Heart left ventricle (tissue), 16 donors: ENCODE measurements around the gene PRC1. TPM values are rescaled to one million over a fixed set of nuclear protein-coding genes. Genes with fewer than 3 reads are reported as not detected.

Source experiments
- ATAC-seq, 4 donors: fragments of 200-7000 bp; cut with Tn5 transposase; one replicate each; pipeline ENCODE4 v1.9.1; 2020 to 2022; ENCODE audit warnings: moderate library complexity in 4 of 4, mild to moderate bottlenecking in 3 of 4, moderate number of reproducible peaks in 1 of 4
- DNase-seq, 5 donors: peaks; one replicate each; pipeline ENCODE4 v3.0.0-alpha.2; 2020
- H3K27ac ChIP-seq, 12 donors: fragments of 200-600 bp; sonication (generic) in 4 of 12; one replicate each; pipeline versions ENCODE4 v1.5.0 to v1.8.0; 2016 to 2022; ENCODE audit warnings: mild to moderate bottlenecking in 2 of 12
- H3K27me3 ChIP-seq, 9 donors: fragments of 200-600 bp; sonication (generic) in 2 of 9; one replicate each; pipeline versions ENCODE4 v1.5.1 to v1.8.0; 2016 to 2022; ENCODE audit warnings: mild to moderate bottlenecking in 3 of 9
- H3K36me3 ChIP-seq, 9 donors: fragments of 200-600 bp; sonication (generic) in 2 of 9; one replicate each; pipeline versions ENCODE4 v1.5.0 to v1.8.0; 2018 to 2022; ENCODE audit warnings: mild to moderate bottlenecking in 2 of 9
- H3K4me1 ChIP-seq, 12 donors: fragments of 200-600 bp; sonication (generic) in 4 of 12; one replicate each; pipeline versions ENCODE4 v1.5.0 to v1.8.0; 2016 to 2022; ENCODE audit warnings: mild to moderate bottlenecking in 3 of 12
- H3K4me3 ChIP-seq, 12 donors: fragments of 200-600 bp; sonication (generic) in 4 of 12; one replicate each; pipeline versions ENCODE4 v1.5.0 to v1.8.0; 2017 to 2022; ENCODE audit warnings: mild to moderate bottlenecking in 9 of 12, moderate library complexity in 4 of 12
- H3K9me3 ChIP-seq, 12 donors: fragments of 200-600 bp; sonication (generic) in 4 of 12; one replicate each; pipeline versions ENCODE4 v1.5.0 to v1.8.0; 2016 to 2022; ENCODE audit warnings: mild to moderate bottlenecking in 1 of 12
- POLR2A ChIP-seq, 2 donors: fragments of 450-650 bp; IDR thresholded peaks; one replicate each; pipeline ENCODE4 v1.6.1; 2017; ENCODE audit warnings: antibody characterized with exemption in 2 of 2, mild to moderate bottlenecking in 2 of 2, moderate library complexity in 2 of 2
- WGBS, 4 donors: extraction: QIAGEN DNeasy Blood & Tissue Kit in 2 of 4; methylation state at CpG; one replicate each; pipeline versions ENCODE4 v1.1.5 to v1.1.7; 2013 to 2018; 5-methylcytosine and 5-hydroxymethylcytosine counted together
- intact Hi-C, 10 donors: fragments of 100-400 bp; cut with DNase I; formaldehyde crosslinking; loops; one replicate each; pipeline versions ENCODE4 v1.11.1 to v1.14.2; 2022
- polyA plus RNA-seq, 2 donors: library from polyadenylated mRNA; stranded (reverse); fragments of 200-250 nt; gene quantifications; one replicate each; pipeline ENCODE4 v1.2.3, GENCODE V29; 2013
- total RNA-seq, 9 donors: library from RNA; depleted of rRNA in 2 of 9; stranded (reverse); fragments of >200 nt in 2 of 9; fragmentation: NEBNext Ultra II Directional in 3 of 9; extraction: Animal tissue kit (Norgen Biotek cat#: 25700) in 3 of 9; gene quantifications; one replicate each; pipeline versions ENCODE4 v1.1.0 to v1.2.4, GENCODE V29; 2016 to 2023
- TF ChIP-seq, protein P1 (sequence below), 12 donors: fragments of 200-600 bp; sonication (generic) in 4 of 12; IDR thresholded peaks; one replicate each; pipeline versions ENCODE4 v1.5.0 to v1.8.0; 2018 to 2022; ENCODE audit warnings: antibody characterized with exemption in 12 of 12, mild to moderate bottlenecking in 5 of 12
- donor health status: ischemic (EF 13 %, LVEDD 7.1; RV severe dilation, severe dysfunction).
- donor health status: healthy with polysubstance abuse.
- donor health status: DM: no; HTN: yes; CAD: no.
- donor health status: DM: no; HTN: no; CAD: no.
- donor health status: ischemic (EF 25% LVEDD 6.9; RV normal size, moderate dysfunction).
- donor health status: ischemic (EF 25% LVEDD 5.7; RV mildly dilated, moderate dysfunction).
- donor health status: healthy.
- donor health status: DM: yes; HTN: yes; CAD: no.
- donor health status: ischemic (EF 35%, LVEDD 5.7; RV mildly dilated, moderate dysfunction).
- donor health status: nonischemic (EF 11% LVEDD 7.7; RV severe dilation, severe dysfunction).
- donor health status: DM: yes; HTN: yes; CAD: no.
- donor health status: PGD.
- donor health status: ischemic (EF 29% LVEDD 5.4; RV normal size, mild dysfunction).
- donor health status: nonischemic (EF 23%, LVEDD 6.1; RV moderate dilation, normal function).

PRC1 gene
- total and polyA plus RNA-seq, 11 donors: 1.9 to 25.7 (median 4.7) TPM

DNA sequence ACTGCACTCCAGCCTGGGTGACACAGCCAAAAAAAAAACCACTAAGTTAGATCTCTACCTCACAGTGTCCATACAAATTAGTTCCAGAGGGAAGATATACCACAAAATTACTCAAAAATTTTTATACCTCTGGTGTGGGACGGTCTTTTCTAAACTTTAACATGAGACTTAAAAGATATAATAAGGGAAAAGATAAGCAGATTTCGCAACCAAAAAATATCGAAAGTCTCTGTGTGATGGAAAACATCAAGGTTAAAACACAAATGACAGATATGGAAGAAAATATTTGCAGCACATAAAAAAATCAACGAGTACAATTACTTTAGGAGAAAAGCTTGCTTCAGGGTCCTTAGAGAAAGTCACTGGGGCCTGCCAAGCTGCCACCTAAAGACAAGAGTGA lies 72.4 kb downstream of the PRC1 start:
- H3K9me3 ChIP-seq: no peaks in the 10 kb centered on the region
- H3K27me3 ChIP-seq: no peaks in the 10 kb centered on the region
- no peak overlapping the region for H3K4me3 ChIP-seq
- ATAC-seq: no peak
- H3K27ac ChIP-seq: no peak overlapping the region
- TF ChIP-seq POLR2A (IDR thresholded peaks at IDR 0.05): no peak
- TF ChIP-seq, protein P1, sequence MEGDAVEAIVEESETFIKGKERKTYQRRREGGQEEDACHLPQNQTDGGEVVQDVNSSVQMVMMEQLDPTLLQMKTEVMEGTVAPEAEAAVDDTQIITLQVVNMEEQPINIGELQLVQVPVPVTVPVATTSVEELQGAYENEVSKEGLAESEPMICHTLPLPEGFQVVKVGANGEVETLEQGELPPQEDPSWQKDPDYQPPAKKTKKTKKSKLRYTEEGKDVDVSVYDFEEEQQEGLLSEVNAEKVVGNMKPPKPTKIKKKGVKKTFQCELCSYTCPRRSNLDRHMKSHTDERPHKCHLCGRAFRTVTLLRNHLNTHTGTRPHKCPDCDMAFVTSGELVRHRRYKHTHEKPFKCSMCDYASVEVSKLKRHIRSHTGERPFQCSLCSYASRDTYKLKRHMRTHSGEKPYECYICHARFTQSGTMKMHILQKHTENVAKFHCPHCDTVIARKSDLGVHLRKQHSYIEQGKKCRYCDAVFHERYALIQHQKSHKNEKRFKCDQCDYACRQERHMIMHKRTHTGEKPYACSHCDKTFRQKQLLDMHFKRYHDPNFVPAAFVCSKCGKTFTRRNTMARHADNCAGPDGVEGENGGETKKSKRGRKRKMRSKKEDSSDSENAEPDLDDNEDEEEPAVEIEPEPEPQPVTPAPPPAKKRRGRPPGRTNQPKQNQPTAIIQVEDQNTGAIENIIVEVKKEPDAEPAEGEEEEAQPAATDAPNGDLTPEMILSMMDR (IDR thresholded peaks at IDR 0.05): no peak
- WGBS, 4 donors: 89 to 95% (median 91%) methylated on average over 4 of the region's 4 CpGs
- H3K4me1 ChIP-seq: peaks cover 0 to 25% (median 3%) of the 10 kb centered on the region in 12 donors
- intact Hi-C loops: no loop called here
- DNase-seq: no peak
- peaks cover 3 to 57% (median 54%) of the 10 kb centered on the region in 9 donors for H3K36me3 ChIP-seq

DNA sequence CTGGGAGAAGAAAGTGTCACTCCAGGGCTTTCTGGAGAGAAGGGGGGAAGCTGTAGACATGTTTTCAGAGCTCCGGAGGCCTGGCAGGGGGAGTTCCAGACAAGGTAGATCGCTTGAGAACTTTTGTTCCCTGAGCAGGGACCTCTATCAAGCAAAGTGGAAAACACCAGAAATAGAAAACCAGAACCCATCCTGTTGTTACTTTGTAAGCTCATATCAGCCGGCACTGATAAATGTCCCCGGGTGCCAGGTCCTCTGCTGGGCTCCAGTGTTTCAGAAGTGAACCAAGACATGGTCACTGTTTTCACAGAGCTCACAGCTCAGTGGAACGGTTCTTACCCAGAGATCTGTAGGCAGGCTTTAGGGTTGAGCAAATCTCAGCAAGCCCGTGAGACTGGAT lies 75.5 kb downstream of the PRC1 start:
- DNase-seq (no peak), ATAC-seq (peak; percentile 59 to 63 (median 60))
- WGBS, 4 donors: 49 to 60% (median 51%) methylated on average over 5 to 6 of the region's 6 CpGs
- intact Hi-C loops: no loop called here
- peaks cover 0 to 46% (median 10%) of the 10 kb centered on the region in 12 donors for H3K4me1 ChIP-seq
- peaks cover 3 to 88% (median 83%) of the 10 kb centered on the region in 9 donors for H3K36me3 ChIP-seq
- no peaks in the 10 kb centered on the region for H3K9me3 ChIP-seq
- H3K4me3 ChIP-seq: no peak overlapping the region
- H3K27ac ChIP-seq: peak overlapping the region; percentile 4 to 85 (median 74)
- no peak for TF ChIP-seq POLR2A (IDR thresholded peaks at IDR 0.05)
- TF ChIP-seq, protein P1 (IDR thresholded peaks at IDR 0.05): no peak
- no peaks in the 10 kb centered on the region for H3K27me3 ChIP-seq

DNA sequence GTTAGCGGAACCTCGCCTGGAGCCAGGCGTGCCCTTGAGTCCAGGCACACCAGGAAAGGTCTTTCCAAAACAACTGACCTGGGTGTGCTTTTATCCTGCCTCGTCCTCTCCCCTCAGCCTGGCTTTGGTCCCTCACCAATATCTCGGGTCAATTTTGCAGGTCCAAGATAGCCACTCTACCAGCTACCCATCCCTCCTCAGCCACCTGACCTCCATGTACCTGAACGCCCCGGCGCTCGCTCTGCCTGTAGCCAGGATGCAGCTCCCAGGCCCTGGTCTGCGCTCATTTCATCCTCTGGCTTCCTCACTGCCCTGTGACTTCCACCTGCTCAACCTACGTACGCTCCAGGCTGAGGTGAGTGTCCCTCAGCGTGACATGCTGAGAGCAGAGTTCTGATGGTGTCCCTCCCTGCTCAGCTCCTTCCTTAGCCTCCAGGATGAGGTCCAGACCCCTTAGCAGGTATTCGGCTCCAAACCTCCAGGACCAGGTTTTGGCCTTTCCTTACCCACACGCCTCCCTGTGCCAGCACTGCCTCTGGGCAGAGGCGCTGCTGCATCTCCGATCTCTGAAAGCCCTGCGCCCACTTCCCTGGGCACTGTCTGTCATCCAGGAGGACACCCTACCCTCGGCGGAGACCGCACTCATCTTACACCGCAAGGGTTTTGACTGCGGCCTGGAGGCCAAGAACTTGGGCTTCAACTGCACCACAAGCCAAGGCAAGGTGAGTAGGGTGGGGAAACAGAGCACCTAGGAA lies 76.1 kb downstream of the PRC1 start:
- Histone ChIP-seq H3K4me3 (no peak overlapping the region), H3K27ac (peak overlapping the region; percentile 4 to 85 (median 74)), H3K36me3 (peaks cover 3 to 94% (median 89%) of the 10 kb centered on the region in 9 donors), H3K27me3 (no peaks in the 10 kb centered on the region), H3K9me3 (no peaks in the 10 kb centered on the region), H3K4me1 (peaks cover 0 to 46% (median 10%) of the 10 kb centered on the region in 12 donors)
- ATAC-seq (no peak), DNase-seq (no peak)
- TF ChIP-seq, protein P1 (IDR thresholded peaks at IDR 0.05): no peak
- no peak for TF ChIP-seq POLR2A (IDR thresholded peaks at IDR 0.05)
- 89 to 92% (median 91%) methylated on average over 23 of the region's 23 CpGs for WGBS, 4 donors
- intact Hi-C loops: no loop called here

DNA sequence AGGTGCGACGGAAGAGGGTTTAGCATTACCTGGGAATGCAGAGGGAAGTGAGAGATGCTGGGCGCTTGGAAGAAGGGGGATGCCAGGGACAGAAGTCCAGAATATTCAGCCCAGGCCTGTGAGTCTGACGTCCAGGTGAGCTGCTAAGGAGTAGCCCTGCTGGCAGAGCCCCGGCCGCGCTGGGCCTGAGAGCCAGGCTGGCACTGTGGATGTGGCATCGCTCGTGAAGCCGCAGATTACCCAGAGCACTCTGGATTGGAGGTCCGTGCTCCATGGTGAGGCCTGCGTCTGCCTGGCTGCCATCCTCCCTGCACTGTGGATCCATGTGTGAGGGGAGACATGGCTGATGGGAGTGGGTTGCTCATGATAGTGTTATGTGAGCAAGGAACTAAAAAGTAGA lies 76.8 kb downstream of the PRC1 start:
- Histone ChIP-seq H3K27me3 (no peaks in the 10 kb centered on the region), H3K9me3 (no peaks in the 10 kb centered on the region), H3K27ac (peak overlapping the region in 9 of 12 donors; percentile 18 to 85 (median 78)), H3K4me1 (peaks cover 0 to 46% (median 10%) of the 10 kb centered on the region in 12 donors), H3K4me3 (no peak overlapping the region), H3K36me3 (peaks cover 6 to 100% (median 96%) of the 10 kb centered on the region in 9 donors)
- intact Hi-C loops: no loop called here
- no peak for ATAC-seq
- no peak for TF ChIP-seq POLR2A (IDR thresholded peaks at IDR 0.05)
- TF ChIP-seq, protein P1 (IDR thresholded peaks at IDR 0.05): no peak
- DNase-seq: no peak
- 88 to 97% (median 93%) methylated on average over 11 to 12 of the region's 12 CpGs for WGBS, 4 donors
